GM18867 (cell line): Measurements from ENCODE around the gene GYPC.
"Not testable (repeated sequence)": the region's sequence is repeated elsewhere in the genome, so short reads cannot be mapped to it uniquely, and the experiment has no call there.

ENCODE experiments used
- ATAC-seq: cut with Tn5 transposase; IDR thresholded peaks from one replicate; pipeline ENCODE4 v1.9.1; 2021; ENCODE audit warnings: mild to moderate bottlenecking, moderate library complexity; ENCODE audit not compliant: unreplicated experiment

Gene GYPC

DNA sequence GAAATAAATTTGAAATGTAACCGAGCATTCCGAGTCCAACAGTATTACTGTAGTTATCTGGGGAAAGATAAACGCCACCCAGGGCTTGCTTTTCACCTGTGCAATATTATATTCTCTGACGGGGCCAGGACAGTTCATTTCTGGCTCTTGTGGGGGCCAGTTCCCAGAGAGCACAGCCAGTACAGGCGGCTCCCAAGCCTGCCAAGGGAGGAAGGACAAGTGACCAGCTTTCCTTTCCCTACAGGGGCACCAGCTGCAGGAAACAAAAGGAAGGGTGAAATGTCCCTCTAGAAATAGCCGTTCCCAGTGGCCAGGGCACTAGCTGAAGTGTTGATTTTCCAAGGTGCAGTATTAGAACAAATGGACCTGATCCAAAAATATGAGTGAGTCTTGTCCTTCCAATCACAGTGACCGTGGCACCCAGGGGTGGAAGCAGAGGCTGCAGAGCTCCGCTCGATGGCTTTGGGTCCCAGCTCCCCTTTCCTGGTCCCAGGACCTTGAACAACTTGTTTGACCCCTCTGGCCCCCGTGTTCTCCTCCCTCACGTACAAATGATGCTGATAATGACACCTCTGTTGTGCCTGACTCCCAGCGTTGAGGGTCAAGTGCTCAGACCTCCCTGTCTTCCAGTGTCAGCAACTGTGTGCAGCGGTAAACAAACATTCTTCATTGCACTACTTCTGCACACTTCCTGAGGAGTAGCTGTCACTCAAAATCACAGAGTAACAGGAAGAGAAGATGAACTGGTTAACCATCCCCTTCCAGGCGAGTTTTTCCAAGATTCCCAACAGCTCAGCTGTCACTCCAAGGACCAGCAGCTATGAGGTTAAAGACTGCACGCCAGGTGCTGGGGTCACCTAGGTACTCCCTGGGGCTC, 40.9 kb downstream of the GYPC start:
- ATAC-seq: no peak

DNA sequence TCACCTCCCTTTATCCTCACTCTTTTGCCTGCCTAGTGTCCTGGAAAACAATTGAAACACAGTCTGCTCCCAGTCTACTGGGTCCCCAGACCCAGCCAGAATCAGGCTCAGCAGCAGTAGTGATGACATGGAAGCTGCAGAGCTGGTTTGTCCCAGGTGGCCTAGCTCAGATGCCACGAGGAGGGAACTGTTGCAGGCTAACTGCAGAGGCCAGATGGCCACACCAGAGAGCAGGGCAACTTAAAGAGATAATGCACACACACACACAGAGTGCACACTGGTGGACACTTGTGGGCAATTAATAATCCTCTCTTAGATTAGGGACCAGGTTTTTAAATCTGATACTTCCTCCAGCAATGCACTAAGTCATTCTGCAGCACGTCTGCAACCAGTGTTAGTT, 42.4 kb downstream of the GYPC start:
- no peak for ATAC-seq

DNA sequence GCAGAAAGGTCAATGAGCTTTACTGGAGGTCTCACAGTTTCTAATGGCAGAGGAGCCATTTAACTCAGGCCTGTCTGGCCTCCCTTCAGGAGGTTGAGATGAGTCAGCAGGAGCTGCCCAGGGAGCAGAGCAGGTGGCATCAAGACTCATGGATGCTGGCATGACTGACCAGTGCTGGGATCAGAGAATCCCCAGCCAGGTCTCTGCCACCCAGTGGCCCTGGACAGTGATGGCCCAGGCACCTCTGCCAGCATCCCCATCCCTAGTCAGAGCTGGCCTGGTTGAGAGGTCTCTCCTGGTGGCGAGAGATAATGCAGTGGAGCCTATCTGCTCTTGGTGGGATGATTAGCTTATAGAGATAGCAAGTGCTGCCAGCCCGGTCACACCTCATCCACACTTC, 43.1 kb downstream of the GYPC start:
- no peak for ATAC-seq

DNA sequence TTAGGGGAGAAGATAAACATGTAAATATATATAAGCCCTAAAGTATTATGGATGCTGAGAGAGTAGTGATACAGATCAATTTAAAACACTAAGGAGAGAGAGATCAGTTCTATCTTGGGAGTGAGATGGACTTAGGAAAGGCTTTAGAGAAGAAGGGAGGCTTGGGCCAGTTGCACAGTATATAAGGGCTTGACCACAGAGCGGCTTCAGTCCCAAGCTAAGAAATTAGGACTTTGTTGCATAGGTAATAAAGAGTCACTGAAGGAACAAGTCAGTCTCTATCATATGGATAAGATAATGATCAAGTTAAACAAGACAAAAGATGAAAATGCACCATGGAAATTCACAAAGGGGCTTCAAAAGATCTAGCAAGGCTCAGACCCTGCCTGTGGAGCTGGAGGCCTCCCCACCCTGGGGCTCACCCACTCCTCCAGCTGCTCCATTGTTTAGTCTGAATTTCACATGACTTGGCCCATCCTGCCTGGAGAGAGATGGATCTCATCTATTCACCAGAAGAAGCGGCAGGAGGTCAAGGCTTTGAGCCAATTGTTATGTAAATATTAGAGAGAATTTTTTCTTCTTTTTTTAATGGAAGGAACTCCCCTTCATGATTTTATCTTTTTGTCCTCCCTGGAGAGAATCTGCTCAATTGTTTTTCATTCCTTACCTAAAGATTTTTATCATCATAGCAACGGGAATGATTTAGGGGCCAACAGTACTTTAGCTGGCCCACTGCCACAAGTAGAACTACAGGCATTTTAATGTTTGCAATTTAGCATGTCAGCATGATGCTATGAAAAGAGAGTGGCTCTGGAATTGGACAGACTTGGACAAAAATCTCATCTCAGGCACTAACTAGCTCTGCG, 44.0 kb downstream of the GYPC start:
- no peak for ATAC-seq

DNA sequence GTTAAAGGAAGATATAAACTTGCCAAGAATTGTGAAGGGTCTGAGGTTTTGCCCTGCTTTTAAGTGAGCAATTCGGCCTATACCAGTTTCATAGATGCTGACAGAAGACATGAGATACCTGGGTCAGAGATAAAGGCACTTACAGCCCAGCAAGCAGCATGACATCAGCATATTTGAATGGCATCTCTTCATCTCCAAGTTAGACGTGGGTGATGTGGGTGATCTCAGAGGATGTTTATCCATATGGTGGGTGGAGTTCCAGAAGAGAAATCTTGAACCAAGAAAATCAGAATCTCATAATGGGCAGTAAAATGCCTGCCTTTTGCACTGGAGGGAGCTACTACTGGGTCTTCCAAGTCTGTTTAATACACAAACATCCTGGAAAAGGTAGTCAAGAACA, 44.7 kb downstream of the GYPC start:
- ATAC-seq: no peak

DNA sequence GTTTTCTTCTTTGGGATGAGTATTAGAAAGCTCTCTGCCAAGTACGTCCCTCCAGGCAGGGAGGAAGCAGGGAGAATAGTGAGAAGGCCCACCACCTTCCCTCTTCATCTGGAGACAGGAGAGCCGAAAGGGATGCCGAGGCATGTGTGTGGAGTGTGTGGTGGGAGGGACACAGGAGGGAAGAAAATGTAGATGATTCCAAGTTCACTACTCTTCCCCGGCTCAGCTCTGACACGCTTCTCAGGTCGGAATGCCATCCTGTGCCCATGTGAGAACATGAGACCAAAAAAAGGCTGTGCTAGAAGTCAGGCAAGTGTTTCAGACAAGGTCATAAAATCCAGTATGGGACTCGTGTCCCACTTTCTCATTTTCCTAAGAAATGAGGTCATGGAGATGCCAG, 47.4 kb downstream of the GYPC start:
- ATAC-seq: no peak

DNA sequence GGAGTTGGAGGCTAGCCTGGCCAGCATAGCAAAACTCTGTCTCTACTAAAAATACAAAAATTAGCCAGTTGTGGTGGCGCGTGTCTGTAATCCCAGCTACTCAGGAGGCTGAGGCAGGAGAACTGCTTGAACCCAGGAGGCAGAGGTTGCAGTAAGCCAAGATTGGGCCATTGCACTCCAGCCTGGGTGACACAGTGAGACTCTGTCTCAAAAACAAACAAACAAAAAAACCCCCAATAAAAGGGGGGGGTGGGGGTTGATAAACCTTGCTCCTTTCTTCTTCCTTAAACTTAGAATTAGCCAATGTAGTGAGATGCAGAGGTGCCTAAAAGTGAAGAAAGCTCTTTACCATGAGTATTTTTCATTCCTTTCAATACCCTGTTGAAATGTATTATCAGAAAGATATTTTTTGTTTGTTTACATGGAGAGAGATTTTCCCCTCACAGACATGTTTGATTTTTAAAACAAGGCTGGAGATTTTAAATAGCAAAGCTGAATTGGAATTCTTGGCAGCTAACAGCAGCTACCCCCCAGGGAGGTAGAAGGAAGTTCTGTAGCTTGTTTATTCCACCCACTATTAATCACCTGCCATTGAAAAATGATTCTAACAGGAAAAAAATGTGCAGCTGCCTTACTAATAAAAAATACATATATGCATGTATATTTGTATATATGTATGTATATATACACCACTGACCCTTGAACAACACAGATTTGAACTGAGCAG, 48.6 kb downstream of the GYPC start:
- ATAC-seq: no peak

DNA sequence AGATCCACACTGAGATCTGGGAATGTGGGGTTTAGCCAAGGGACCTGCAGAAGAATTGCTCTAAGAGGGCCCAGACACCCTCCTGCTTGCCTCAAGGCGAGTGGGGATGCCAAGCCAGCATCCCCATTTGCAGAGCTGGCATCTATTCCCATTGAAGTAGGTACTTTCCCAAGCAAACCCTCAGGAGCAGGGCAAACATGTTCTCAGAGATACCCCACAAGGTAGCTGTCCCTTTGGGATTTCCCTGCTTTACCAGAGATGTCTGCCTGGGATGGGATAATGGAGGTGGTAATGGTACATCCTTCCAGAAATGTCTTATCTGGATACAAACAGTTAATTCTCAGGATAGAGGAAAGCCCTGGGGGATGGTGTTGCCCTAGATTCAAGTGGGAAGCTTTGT, 51.2 kb downstream of the GYPC start:
- ATAC-seq: no peak

DNA sequence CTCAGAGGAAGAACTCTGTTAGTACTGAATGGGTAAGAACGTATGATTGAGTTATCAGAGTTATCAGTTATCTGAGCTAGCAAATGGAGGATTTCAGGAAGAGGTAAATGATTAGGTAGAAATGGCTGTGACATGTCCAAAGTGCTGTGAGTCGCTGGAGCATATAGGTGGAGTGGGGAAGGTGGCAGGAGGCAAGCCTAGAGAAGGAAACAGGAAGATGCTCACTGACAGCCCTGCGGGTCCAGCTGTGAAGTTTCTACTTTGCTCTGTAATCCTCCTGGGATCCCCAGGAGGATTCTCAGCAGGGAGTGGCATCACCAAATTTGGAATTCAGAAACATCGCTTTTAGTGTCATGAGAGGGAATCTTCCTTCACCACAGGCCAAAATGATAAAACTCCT, 52.0 kb downstream of the GYPC start:
- ATAC-seq: no peak

DNA sequence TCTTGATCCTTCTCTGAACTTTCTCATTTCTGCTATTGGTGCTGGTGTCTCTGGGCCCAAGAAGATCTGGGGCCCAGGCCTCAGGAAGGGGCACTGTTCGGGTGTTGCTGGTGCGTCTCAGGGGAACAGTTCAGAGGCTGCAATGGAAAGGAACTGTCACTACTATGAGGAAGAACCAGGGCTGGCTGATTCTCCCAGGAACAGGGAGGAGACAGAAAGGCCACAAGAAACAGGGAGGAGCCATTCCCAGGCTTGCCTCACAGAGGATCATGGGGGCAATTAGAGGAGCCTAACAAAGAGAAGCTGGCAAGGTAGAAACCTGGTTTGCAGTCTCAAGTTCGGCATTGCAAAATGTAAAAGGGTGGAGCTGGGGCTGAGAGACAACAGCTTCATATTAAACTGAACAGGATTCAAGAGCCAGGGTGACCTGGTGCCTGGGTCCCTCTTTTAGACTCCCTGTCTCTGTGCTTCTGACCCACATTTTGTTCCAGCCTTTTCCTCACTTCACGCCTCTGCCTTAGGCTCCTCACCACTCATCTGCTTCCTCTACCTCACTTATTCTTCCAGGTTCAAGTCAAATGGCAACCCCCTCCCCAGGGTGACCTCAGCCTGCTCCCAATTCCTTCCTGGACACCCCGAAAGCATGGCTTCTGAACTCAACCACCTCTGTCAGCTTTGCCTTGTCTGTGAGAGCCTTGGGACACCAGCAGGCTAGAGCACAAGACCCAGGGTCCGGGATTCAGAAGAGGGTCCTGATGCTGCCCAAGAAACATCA, 58.4 kb downstream of the GYPC start:
- ATAC-seq: no peak

DNA sequence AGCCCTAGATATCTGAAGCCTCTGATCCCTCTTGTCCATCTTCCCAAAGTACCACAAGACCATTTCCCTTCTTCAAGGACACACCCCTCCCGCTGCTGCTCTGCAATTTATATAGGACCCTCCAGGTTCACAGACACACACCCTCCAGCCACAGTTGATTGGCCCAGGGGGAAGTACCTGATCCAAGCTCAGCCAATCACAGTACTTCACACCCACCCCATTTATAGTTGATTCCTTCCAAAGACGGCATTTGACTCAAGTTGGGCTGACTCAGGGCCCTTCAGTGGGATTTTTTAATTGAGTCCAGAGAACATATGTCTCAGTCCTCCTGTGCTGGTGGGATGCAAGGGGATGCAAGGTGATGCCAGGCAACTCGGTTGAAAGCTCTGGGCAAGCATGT, 59.2 kb downstream of the GYPC start:
- ATAC-seq: no peak

DNA sequence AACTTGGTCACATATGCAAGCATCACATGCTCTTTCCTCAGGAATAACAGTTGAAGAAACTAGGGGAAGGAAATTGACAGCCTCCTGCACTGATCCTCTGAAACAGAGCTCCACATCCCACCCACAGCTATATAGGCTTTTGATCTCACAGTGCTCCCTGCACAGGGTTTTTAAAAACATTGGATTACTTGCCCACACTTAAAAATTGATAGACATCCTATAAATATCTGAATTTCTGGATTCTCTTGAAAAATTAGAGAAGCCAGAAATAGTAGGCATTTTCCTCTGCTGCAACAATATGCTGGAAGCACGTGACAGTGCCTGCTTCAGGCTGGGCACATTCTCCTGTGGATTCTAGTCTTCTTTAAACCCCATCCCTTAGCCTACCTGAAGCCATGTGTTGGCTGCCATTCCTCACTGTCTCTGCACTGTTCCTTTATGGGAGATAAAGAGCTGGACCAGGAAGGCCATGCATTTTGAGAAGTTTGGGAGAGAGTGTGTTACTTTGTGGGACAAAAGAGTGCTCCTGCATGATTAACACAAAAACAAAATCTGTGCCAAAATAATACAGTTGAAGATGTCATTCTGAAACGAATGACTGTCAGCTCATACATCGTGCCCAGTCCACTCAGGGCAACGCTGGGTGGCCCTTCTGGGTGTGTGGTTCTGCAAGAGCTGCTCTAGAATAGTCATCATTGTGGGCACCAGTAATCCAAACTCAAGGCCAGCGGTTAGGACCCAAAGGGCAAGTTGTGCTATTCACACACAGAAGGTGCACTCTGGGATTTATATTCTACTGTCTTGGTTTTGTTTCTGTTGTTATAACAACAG, 59.8 kb downstream of the GYPC start:
- ATAC-seq: no peak

DNA sequence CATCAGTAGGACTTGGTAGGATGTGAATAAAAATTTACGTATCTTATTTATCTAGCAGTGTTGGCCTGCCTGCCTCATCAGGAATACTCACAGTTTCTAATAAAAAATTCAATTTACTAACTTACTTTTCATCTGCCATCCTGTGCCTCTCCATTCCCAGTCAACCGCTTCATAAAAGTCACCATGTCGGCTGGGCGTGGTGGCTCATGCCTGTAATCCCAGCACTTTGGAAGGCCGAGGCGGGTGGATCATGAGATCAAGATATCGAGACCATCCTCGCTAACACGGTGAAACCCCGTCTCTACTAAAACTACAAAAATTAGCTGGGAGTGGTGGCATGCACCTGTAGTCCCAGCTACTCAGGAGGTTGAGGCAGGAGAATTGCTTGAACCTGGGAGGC, 61.3 kb downstream of the GYPC start:
- ATAC-seq: not testable (repeated sequence)

DNA sequence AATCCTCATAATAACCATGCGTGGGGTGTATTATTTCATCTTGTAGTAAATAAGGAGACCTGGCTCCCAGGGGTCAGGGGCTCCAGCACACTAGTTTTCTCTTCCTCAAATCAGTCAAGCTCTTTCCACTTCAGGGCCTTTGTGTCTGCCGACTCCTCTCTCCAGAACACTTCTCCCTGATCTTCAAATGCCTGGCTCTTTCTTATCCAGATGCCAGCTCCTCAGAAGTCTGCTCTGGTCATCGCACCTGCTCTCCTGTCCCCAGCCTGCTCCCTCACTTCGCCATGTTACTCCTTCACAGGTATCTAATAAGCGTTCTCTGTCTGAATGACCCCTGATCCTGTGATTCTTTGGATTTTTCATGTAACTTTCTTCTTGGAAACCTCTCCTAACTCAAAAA, 62.0 kb downstream of the GYPC start:
- no peak for ATAC-seq

DNA sequence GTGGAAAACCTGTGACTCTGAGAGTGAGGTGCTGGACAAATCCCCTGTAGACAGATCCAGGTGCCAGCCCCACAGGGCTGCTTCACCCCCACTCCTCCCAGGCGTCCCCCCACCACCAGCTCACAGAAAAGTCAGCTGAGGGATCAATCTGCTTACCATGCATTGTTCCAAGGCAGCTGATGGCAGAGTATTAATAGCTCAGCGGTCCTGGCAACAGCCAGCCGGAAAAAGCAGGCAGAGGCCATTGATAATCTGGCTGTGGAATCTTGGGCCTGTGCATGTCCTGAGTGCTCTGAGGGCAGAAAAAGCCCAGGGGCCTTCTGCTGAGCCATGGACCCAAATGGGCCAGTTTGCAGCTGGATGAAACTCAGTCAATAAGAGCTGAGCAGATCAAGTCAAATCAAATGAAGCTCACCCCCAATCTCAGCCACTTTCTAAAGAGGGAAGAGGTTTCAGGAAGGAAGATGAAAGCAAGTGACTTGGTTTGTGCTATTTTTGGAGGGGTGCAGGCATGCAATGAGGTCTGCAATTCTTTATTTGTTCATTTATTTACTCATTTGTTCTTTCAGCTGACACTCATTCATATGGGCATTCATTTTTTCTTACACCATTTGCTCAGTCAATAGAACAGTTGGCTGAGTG, 63.4 kb downstream of the GYPC start:
- ATAC-seq: no peak

DNA sequence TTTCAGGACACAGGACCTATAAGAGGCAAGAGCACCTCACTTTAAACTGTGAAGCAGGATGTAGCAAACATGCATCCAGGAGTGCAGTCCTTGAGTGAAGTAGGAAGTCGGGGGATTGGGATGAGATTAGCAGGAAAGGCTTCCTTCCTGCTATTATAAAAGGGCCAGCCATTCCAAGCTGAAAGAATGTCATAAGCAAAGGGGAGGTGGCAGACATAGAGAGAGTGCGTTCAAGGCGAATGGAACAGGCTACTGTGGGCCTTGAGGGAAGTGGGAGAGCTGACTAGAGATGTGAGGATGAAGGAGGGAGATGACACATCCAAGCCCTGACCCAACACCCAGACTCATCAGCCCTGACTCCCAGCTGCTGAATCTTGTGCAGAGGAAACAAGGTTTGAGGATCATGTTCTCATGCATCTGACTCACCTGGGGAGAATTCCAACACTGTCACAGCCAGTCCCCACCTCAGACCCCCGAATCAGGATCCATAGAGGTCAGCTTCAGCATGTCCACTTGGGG, 63.9 kb downstream of the GYPC start:
- no peak for ATAC-seq

DNA sequence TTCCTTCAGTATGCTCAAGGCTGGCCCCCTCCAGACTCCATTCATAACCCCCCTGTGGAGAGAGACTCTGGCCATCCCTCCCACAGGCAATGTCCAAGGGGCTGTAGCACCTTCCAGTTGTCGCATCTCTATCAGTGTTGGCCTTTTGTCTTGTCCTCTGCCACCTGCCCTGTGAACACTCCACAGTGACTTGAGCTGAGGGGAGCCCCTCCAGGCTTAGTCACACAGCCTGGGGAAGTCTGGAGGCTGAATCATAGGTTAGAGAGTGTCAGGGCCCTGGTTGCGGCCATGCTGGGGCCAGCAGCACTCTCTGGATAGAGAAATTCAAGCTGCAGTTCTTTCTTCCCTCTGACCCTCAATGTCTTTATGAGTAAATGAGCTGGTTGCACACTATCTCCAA, 64.7 kb downstream of the GYPC start:
- no peak for ATAC-seq

DNA sequence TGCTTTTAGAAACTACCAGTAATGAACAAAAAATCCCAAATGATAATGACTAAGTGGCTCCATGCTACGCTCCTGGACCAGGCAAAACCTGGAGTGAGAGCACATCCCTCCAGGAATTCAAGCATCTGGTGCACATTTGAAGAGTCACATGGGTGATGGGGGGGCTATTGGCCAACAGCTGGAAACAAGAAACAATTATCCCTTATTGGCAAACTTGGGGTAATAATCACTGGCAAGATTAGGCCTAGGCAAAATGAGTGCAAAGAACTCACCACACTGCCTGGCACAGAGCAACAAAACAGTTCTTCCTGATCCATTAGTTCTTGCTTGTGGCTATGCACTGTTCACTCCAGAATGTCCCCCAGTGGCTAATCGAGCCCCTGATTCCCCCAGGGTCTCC, 66.1 kb downstream of the GYPC start:
- no peak for ATAC-seq

DNA sequence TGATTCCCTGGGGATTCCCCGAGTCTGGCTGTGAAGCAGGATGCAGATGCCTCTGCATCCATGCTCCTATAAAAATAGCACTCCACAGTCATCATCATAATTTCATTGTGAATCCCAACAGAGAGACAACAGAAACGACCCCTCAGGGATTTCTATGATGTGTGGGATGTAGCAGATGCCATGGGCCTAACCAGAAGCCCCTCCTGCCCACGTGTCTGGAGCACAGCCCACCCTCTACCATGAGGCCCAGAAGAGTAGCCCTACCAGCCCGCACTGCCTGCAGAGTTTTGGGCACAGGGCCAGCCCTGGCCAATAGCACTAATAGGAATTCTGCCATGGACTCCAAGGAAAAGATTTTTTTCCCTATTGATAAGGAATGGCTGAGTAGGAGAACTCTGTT, 66.6 kb downstream of the GYPC start:
- ATAC-seq: no peak
